Stimulated activated CD8-positive, alpha-beta memory T cell treated with anti-CD3 and anti-CD28 coated beads, Interleukin-7, amount 100 ng/mL, for 1 hour (primary cell): ENCODE results near the gene PTPN3.

ENCODE experiments used
- DNase-seq, 2 donors: peaks; one replicate each; pipeline ENCODE4 v3.0.0-alpha.2; 2020; ENCODE audit warnings: low read depth in 2 of 2

The PTPN3 gene

GRCh38 chr9:109477258-109478050, 20.7 kb downstream of the PTPN3 start:
- no peak for DNase-seq

GRCh38 chr9:109476642-109477257, 21.4 kb downstream of the PTPN3 start:
- no peak for DNase-seq

- no peak for DNase-seq
These were observed 22.6 kb downstream of the PTPN3 start for GRCh38 chr9:109475526-109475925.

GRCh38 chr9:109474944-109475343, 23.2 kb downstream of the PTPN3 start:
- DNase-seq, result no peak

GRCh38 chr9:109474170-109474569, 23.9 kb downstream of the PTPN3 start:
- no peak for DNase-seq

GRCh38 chr9:109473329-109473728, 24.8 kb downstream of the PTPN3 start:
- no peak for DNase-seq

- DNase-seq, result no peak
These were observed 26.4 kb downstream of the PTPN3 start for GRCh38 chr9:109471475-109472393.

- DNase-seq, result peak; percentile 2 to 11
These were observed 28.3 kb downstream of the PTPN3 start for GRCh38 chr9:109469646-109470358.

- DNase-seq, result no peak
These were observed 29.2 kb downstream of the PTPN3 start for GRCh38 chr9:109468927-109469326.

- DNase-seq, result no peak
These were observed 30.2 kb downstream of the PTPN3 start for GRCh38 chr9:109467936-109468335.

GRCh38 chr9:109466623-109467590, 31.2 kb downstream of the PTPN3 start:
- no peak for DNase-seq

- DNase-seq, result no peak
These were observed 34.0 kb downstream of the PTPN3 start for GRCh38 chr9:109463924-109464625.

GRCh38 chr9:109460576-109460975, 37.5 kb downstream of the PTPN3 start:
- DNase-seq, result no peak

- DNase-seq, result no peak
These were observed 38.7 kb downstream of the PTPN3 start for GRCh38 chr9:109459423-109459822.

GRCh38 chr9:109458453-109459211, 39.5 kb downstream of the PTPN3 start:
- DNase-seq, result no peak

GRCh38 chr9:109456811-109457210, 41.3 kb downstream of the PTPN3 start:
- DNase-seq, result no peak

GRCh38 chr9:109455861-109456260, 42.2 kb downstream of the PTPN3 start:
- DNase-seq, result no peak

GRCh38 chr9:109455391-109455790, 42.7 kb downstream of the PTPN3 start:
- no peak for DNase-seq

GRCh38 chr9:109454601-109455155, 43.4 kb downstream of the PTPN3 start:
- DNase-seq, result no peak
